Astrocyte (in vitro differentiated cells and primary cell): ENCODE results near the gene CAMK1D.

ENCODE experiments used
- CTCF ChIP-seq: IDR thresholded peaks from 2 replicates; pipeline ENCODE4 v1.5.1; 2011; ENCODE audit warnings: low read depth, mild to moderate bottlenecking, inconsistent platforms, low read length, moderate library complexity; ENCODE audit not compliant: insufficient read depth
- EZH2 ChIP-seq: IDR thresholded peaks from 2 replicates; pipeline ENCODE4 v1.6.1; 2012; ENCODE audit warnings: mild to moderate bottlenecking, low read length, inconsistent platforms; ENCODE audit not compliant: insufficient read depth

DNA sequence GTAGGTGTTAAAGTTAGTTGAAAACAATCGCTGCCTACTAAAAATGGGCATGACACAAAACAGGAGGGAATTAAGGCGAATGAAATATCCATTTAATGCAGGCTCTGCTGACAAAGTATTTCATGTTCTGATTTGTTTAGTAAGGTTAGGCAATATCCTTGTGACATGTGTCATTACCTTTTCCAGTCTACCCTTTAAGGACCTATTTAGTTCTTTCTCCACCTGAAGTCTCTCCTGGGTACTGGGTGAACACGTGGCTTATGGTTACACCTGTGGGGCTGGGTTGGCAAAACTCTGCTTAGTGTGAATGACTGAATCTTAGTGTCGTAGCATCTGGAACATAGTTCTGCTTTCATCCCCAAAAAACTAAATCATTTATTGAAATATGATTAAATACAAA is 338.6 kb downstream of the CAMK1D start:
- no peak for TF ChIP-seq CTCF
- no peak for TF ChIP-seq EZH2
